Measurements from ENCODE around the gene ATG13. TPM values are rescaled to one million over a fixed set of nuclear protein-coding genes. Genes with fewer than 3 reads are reported as not detected.
A peak's percentile ranks its signal among the peaks of the same experiment; 100 is the strongest.
"Not testable (repeated sequence)": the region's sequence is repeated elsewhere in the genome, so short reads cannot be mapped to it uniquely, and the experiment has no call there.

The ATG13 gene
- total RNA-seq, result 54.3 TPM

GRCh38 chr11:46617134-46617971 lies at the start of gene ATG13, which contains the start of gene HARBI1:
TSS of gene ATG13 (plus strand) at chr11:46617553. CDS start at chr11:46644292, 26,739 bp downstream.
TSS of gene HARBI1 (minus strand) at chr11:46617227. CDS start at chr11:46616237, 990 bp downstream.
- DNase-seq, result peak; percentile 80

GRCh38 chr11:46570790-46571398 lies 46.5 kb upstream of the ATG13 start:
- DNase-seq, result no peak

- DNase-seq, result no peak
Measured at GRCh38 chr11:46574656-46575055, 42.7 kb upstream of the ATG13 start.

- no peak for DNase-seq
Measured at GRCh38 chr11:46577058-46577457, 40.3 kb upstream of the ATG13 start.

GRCh38 chr11:46582588-46582987 lies 34.8 kb upstream of the ATG13 start:
- no peak for DNase-seq

GRCh38 chr11:46583513-46583912 lies 33.8 kb upstream of the ATG13 start:
- not testable (repeated sequence) for DNase-seq

GRCh38 chr11:46588131-46588530 lies 29.2 kb upstream of the ATG13 start:
- DNase-seq, result no peak

- no peak for DNase-seq
Measured at GRCh38 chr11:46588915-46589314, 28.4 kb upstream of the ATG13 start.

- no peak for DNase-seq
Measured at GRCh38 chr11:46590740-46591605, 26.4 kb upstream of the ATG13 start.

- DNase-seq, result peak; percentile 86
Measured at GRCh38 chr11:46593550-46594373, 23.6 kb upstream of the ATG13 start, which contains the start of gene AMBRA1. TSS of gene AMBRA1 (minus strand) at chr11:46594023. CDS start at chr11:46548380, 45,643 bp downstream.

GRCh38 chr11:46594374-46594700 lies 23.0 kb upstream of the ATG13 start:
- no peak for DNase-seq

GRCh38 chr11:46594785-46595184 lies 22.6 kb upstream of the ATG13 start:
- DNase-seq, result no peak

GRCh38 chr11:46597155-46597554 lies 20.2 kb upstream of the ATG13 start:
- DNase-seq, result no peak

- no peak for DNase-seq
Measured at GRCh38 chr11:46597609-46598219, 19.6 kb upstream of the ATG13 start.

- no peak for DNase-seq
Measured at GRCh38 chr11:46599340-46600193, 17.8 kb upstream of the ATG13 start.

GRCh38 chr11:46600194-46600960 lies 17.0 kb upstream of the ATG13 start:
- DNase-seq, result no peak

GRCh38 chr11:46601129-46601528 lies 16.2 kb upstream of the ATG13 start:
- peak; percentile 10 for DNase-seq

GRCh38 chr11:46603704-46604308 lies 13.5 kb upstream of the ATG13 start:
- DNase-seq, result no peak

- no peak for DNase-seq
Measured at GRCh38 chr11:46604796-46605195, 12.6 kb upstream of the ATG13 start.
